Endothelial cell of hepatic sinusoid (primary cell): ENCODE results near the gene CFAP20DC.
"Not testable (repeated sequence)": the region's sequence is repeated elsewhere in the genome, so short reads cannot be mapped to it uniquely, and the experiment has no call there.

Experiments
- in situ Hi-C: cut with HindIII; loops from 2 replicates; pipeline ENCODE4 v1.10.0; 2017; ENCODE audit warnings: low sequenced_read_pairs

Gene CFAP20DC

DNA sequence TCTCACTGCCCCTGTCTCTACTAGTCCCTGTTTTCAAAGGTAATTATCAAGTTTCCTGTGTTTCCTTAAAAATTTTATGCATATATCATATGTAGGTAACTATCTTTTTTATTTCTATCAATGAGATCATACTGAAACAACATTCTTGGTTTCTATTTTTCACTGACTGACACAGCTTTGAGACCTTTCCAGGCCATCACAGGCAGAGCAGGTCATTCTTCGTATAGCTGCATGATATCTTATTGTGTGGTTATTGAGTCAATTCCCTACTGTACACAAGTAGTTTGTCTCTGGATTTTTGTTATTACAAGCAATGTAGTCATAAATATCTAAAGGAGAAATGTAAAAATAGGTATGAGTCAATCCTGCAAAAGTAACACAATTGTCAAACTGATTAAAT, 169.6 kb downstream of the CFAP20DC start:
- in situ Hi-C loops: no loop called here

DNA sequence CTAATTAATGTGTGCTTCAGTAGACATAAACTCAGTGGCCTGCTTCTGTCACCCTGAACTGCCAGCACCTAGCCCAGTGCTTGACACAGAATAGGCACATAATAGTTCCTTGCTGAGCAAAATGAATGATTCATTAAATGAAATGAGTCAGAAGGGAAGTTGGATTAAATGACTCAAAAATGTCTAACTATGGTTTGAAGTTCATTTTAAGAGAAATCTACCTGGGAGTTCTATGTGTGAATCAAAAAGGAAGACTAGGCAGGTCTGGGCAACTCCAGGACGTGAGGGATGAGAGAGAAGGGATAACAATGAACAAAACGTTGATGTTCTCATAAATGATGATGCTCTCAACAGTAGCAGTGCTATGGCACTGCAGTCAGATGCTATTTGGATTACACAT, 175.0 kb downstream of the CFAP20DC start:
- in situ Hi-C loops: no loop called here

DNA sequence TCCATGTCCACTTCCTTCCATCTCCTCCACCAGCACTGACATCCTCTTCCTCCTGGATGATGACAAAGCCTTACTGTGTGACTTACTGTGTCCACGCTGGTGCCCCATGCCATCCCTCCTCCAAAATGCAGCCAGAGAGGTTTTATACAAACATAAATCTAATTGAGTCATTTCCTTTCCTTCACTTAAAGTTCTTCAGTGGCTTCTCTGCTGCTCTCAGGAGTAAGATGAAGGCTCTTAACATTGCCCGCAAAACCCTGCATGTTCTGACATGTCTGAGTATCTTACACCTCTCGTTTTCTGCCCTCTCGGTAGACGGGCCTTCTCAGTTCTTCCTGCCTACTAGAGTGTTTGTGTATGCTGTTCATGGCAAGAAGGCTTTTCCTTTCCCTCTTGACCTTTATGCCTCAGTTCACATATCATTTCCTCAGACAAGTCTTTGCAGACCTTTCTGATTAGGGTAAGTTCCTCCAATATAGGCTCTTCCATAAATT, 175.5 kb downstream of the CFAP20DC start:
- in situ Hi-C loops: no loop called here

- in situ Hi-C loops: no loop called here
These were observed 181.6 kb downstream of the CFAP20DC start for GRCh38 chr3:58868097-58868779.

GRCh38 chr3:58867621-58868020, 182.2 kb downstream of the CFAP20DC start:
- in situ Hi-C loops: no loop called here

GRCh38 chr3:58866079-58866478, 183.7 kb downstream of the CFAP20DC start:
- in situ Hi-C loops: no loop called here

- in situ Hi-C loops: no loop called here
These were observed 185.3 kb downstream of the CFAP20DC start for GRCh38 chr3:58864480-58864879.

GRCh38 chr3:58863206-58863605, 186.6 kb downstream of the CFAP20DC start:
- in situ Hi-C loops: no loop called here

DNA sequence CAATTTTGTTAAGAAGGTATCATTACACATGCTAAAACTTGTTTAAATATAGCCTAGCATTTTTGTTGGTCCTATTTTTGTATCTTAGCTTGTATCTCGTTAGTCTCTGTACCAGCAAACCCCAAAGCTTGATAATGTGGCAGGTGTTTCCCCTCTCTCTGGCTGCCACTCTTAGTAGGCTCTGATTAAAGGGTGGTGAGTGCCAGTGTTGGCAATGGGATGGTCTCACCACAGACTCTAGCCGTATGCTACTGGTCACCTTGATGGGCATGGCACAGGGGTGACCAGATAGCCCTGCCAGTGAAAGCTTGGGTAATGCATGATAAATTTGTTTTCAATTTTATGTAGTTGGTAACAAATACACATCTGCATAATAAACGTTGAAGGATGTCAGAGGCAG, 188.3 kb downstream of the CFAP20DC start:
- in situ Hi-C loops: no loop called here

DNA sequence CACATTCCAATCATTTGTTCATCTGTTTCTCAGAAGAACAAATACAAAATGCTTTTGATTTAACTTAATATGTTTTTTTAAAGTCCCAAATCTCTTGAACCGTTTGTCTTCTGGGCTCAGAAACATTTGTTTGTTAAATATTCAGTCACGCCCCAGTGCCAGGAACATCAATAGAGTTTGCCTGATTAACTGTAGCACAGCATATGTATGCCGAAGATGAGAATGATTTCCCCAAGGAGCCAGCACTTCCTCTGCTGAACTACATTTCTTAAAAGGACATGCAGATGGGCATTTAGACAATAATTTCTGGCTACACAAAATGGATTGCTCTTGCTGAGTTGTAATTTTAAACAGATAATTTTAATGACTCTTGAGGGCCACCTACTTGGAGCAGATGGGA, 191.7 kb downstream of the CFAP20DC start:
- in situ Hi-C loops: no loop called here

GRCh38 chr3:58857402-58857801, 192.4 kb downstream of the CFAP20DC start:
- in situ Hi-C loops: no loop called here

- in situ Hi-C loops: no loop called here
These were observed 201.0 kb downstream of the CFAP20DC start for GRCh38 chr3:58848826-58849225.

DNA sequence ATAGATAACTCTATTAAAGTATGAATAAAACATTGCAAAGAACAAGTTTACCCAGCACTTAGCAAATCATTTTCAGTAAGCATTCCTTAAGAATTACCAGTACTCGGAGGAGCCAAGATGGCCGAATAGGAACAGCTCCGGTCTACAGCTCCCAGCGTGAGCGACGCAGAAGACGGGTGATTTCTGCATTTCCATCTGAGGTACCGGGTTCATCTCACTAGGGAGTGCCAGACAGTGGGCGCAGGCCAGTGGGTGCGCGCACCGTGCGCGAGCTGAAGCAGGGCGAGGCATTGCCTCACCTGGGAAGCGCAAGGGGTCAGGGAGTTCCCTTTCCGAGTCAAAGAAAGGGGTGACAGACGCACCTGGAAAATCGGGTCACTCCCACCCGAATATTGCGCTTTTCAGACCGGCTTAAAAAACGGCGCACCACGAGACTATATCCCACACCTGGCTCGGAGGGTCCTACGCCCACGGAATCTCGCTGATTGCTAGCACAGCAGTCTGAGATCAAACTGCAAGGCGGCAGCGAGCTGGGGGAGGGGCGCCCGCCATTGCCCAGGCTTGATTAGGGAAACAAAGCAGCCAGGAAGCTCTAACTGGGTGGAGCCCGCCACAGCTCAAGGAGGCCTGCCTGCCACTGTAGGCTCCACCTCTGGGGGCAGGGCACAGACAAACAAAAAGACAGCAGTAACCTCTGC, 207.6 kb downstream of the CFAP20DC start:
- in situ Hi-C loops: not testable (repeated sequence)

- in situ Hi-C loops: no loop called here
These were observed 208.9 kb downstream of the CFAP20DC start for GRCh38 chr3:58840949-58841348.

GRCh38 chr3:58839964-58840363, 209.9 kb downstream of the CFAP20DC start:
- in situ Hi-C loops: loop anchor here (5.0 kb wide), 2 partner anchors 58 to 97 kb away; no protein-coding TSS in a partner anchor

DNA sequence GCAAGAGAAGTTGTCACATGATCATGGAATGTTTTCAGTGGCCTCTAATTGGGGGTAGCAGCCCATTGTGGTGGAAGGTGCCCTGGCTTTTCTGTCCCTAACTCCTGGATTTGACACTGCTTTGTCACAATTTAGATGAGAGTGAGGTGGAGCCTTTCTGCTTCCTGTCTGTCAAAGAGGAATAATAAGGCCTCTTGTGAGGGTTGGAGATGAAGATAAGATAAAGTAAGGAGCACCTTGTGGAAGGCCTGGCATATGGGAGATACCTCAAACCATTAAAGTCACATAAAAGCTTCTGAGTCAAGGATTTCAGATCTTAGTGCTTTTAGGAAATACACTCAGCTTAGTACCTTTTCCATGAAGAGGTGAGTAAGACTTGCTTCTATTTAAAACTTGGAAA, 210.6 kb downstream of the CFAP20DC start:
- in situ Hi-C loops: loop anchor here (5.0 kb wide), 2 partner anchors 57 to 98 kb away; no protein-coding TSS in a partner anchor

GRCh38 chr3:58837856-58838255, 212.0 kb downstream of the CFAP20DC start:
- in situ Hi-C loops: loop anchor here (5.0 kb wide), 2 partner anchors 56 to 99 kb away; no protein-coding TSS in a partner anchor

DNA sequence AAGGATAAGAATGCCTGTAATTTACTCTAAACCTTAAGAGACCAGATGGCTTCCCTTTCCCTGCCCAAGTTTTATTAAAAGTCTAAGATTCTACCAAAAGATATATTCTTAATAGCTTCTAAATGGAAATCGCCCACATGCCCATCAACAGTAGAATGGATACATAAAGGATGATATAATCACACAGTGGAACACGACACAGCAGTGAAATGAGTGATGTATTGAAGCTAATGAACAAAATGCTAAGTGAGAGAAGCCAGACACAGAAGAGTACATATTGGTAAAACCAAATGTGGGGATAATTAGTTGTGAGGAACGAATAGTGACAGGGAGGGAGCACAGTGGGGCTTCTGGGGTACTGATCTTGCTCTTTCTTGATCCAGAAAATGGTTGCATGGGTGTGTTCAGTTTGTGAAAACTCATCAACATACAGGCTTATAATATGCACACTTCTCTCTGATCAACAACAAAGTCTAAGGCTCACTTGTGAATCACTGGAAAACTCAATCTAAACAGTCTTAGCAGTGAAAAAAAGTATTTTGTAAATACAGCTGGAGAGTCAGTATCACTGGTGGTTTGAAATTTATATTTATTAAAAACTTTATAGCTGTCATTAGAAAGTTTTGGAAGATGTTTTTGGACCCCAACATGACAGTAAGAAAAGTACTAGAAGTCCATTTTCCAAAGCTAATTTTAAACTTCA, 212.5 kb downstream of the CFAP20DC start:
- in situ Hi-C loops: loop anchor here (5.0 kb wide), 2 partner anchors 55 to 100 kb away; no protein-coding TSS in a partner anchor

DNA sequence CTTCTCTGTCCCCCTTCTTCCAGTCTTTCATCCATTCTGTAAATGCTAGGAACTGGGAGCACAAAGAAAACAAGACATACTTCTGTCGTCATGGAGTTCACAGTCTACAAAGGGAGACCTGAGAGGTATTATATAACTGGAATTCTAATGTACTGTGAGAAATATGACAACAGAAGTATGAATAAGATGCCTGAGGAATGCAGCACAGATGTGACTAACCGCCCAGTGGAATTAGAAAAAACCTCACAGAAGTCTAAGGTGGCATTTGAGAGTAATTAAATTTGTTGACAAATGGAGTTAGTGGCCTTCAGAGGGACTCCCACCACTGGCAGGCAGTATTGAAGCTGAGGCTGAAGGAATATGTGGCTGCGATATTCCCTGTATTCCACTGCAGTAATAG, 214.7 kb downstream of the CFAP20DC start:
- in situ Hi-C loops: loop anchor here (5.0 kb wide), 2 partner anchors 53 to 102 kb away; no protein-coding TSS in a partner anchor

- in situ Hi-C loops: no loop called here
These were observed 216.3 kb downstream of the CFAP20DC start for GRCh38 chr3:58833491-58833890.

- in situ Hi-C loops: no loop called here
These were observed 220.4 kb downstream of the CFAP20DC start for GRCh38 chr3:58829321-58830000.
